IPS-20b (cell line): ENCODE measurements around the gene ROR2.
"Not testable (repeated sequence)": the region's sequence is repeated elsewhere in the genome, so short reads cannot be mapped to it uniquely, and the experiment has no call there.

ENCODE experiments used
- H3K27ac ChIP-seq: one replicate; pipeline ENCODE4 v1.5.1; 2013; ENCODE audit warnings: low read length
- H3K27me3 ChIP-seq: 2 replicates; pipeline ENCODE4 v1.6.1; 2013; ENCODE audit warnings: mild to moderate bottlenecking, low read length, inconsistent platforms; ENCODE audit not compliant: insufficient read depth
- H3K36me3 ChIP-seq: 2 replicates; pipeline ENCODE4 v1.6.1; 2013; ENCODE audit warnings: low read depth, mild to moderate bottlenecking, inconsistent platforms, low read length, moderate library complexity; ENCODE audit not compliant: insufficient read depth
- H3K4me1 ChIP-seq: 2 replicates; pipeline ENCODE4 v1.6.1; 2013; ENCODE audit warnings: mild to moderate bottlenecking, control low read depth, inconsistent platforms, low read length, moderate library complexity; ENCODE audit not compliant: insufficient read depth
- H3K4me3 ChIP-seq: 2 replicates; pipeline ENCODE4 v1.5.1; 2013; ENCODE audit warnings: mild to moderate bottlenecking, low read length, inconsistent platforms
- H3K9ac ChIP-seq: 2 replicates; pipeline ENCODE4 v1.6.1; 2013; ENCODE audit warnings: low read depth, mild to moderate bottlenecking, inconsistent platforms, low read length, moderate library complexity
- H3K9me3 ChIP-seq: 2 replicates; pipeline ENCODE4 v1.6.1; 2013; ENCODE audit warnings: mild to moderate bottlenecking, low read depth, low read length, inconsistent platforms; ENCODE audit not compliant: insufficient read depth

ROR2 gene

GRCh38 chr9:91797517-91797916, 152.5 kb downstream of the ROR2 start:
- not testable (repeated sequence) for H3K4me1 ChIP-seq, H3K27ac ChIP-seq, H3K9me3 ChIP-seq, H3K27me3 ChIP-seq, H3K4me3 ChIP-seq, H3K36me3 ChIP-seq, H3K9ac ChIP-seq

GRCh38 chr9:91796516-91796915, 153.5 kb downstream of the ROR2 start:
- H3K9me3 ChIP-seq, H3K9ac ChIP-seq, H3K36me3 ChIP-seq, H3K27ac ChIP-seq, H3K27me3 ChIP-seq, H3K4me3 ChIP-seq, H3K4me1 ChIP-seq: not testable (repeated sequence)

GRCh38 chr9:91795598-91796241, 154.3 kb downstream of the ROR2 start:
- Histone ChIP-seq H3K9ac (no peak overlapping the region), H3K27ac (no peak overlapping the region), H3K4me3 (no peak overlapping the region), H3K36me3 (no peaks in the 10 kb centered on the region), H3K4me1 (no peaks in the 10 kb centered on the region), H3K9me3 (no peaks in the 10 kb centered on the region), H3K27me3 (no peaks in the 10 kb centered on the region)

GRCh38 chr9:91793371-91793770, 156.7 kb downstream of the ROR2 start:
- H3K9ac ChIP-seq, H3K36me3 ChIP-seq, H3K27me3 ChIP-seq, H3K27ac ChIP-seq, H3K9me3 ChIP-seq, H3K4me3 ChIP-seq, H3K4me1 ChIP-seq: not testable (repeated sequence)

- Histone ChIP-seq H3K9me3 (no peaks in the 10 kb centered on the region; the same call in 1 of the 2 replicates), H3K4me1 (no peaks in the 10 kb centered on the region), H3K27me3 (no peaks in the 10 kb centered on the region), H3K36me3 (no peaks in the 10 kb centered on the region), H3K27ac (no peak overlapping the region), H3K4me3 (no peak overlapping the region), H3K9ac (no peak overlapping the region)
Observed at GRCh38 chr9:91790917-91791316, 159.1 kb downstream of the ROR2 start.

- Histone ChIP-seq H3K4me3 (no peak overlapping the region), H3K4me1 (no peaks in the 10 kb centered on the region), H3K9me3 (no peaks in the 10 kb centered on the region; the same call in 1 of the 2 replicates), H3K36me3 (no peaks in the 10 kb centered on the region), H3K27me3 (no peaks in the 10 kb centered on the region), H3K27ac (no peak overlapping the region), H3K9ac (no peak overlapping the region)
Observed at GRCh38 chr9:91789941-91790340, 160.1 kb downstream of the ROR2 start.

- Histone ChIP-seq H3K4me3 (no peak overlapping the region), H3K9ac (no peak overlapping the region), H3K36me3 (no peaks in the 10 kb centered on the region; the same call in 1 of the 2 replicates), H3K27me3 (no peaks in the 10 kb centered on the region), H3K4me1 (no peaks in the 10 kb centered on the region), H3K27ac (no peak overlapping the region), H3K9me3 (no peaks in the 10 kb centered on the region; the same call in 1 of the 2 replicates)
Observed at GRCh38 chr9:91787931-91788330, 162.1 kb downstream of the ROR2 start.

GRCh38 chr9:91786132-91786896, 163.7 kb downstream of the ROR2 start:
- Histone ChIP-seq H3K9ac (no peak overlapping the region), H3K4me3 (no peak overlapping the region), H3K27ac (no peak overlapping the region), H3K27me3 (no peaks in the 10 kb centered on the region), H3K4me1 (peaks cover 7% of the 10 kb centered on the region; the same call in 1 of the 2 replicates), H3K9me3 (no peaks in the 10 kb centered on the region; the same call in 1 of the 2 replicates), H3K36me3 (no peaks in the 10 kb centered on the region; the same call in 1 of the 2 replicates)

- no peaks in the 10 kb centered on the region for H3K27me3 ChIP-seq
- H3K4me1 ChIP-seq: peaks cover 7% of the 10 kb centered on the region; the same call in 1 of the 2 replicates
- H3K36me3 ChIP-seq: no peaks in the 10 kb centered on the region; the same call in 1 of the 2 replicates
- H3K27ac ChIP-seq: no peak overlapping the region
- H3K9me3 ChIP-seq: no peaks in the 10 kb centered on the region; the same call in 1 of the 2 replicates
- H3K4me3 ChIP-seq: no peak overlapping the region
- no peak overlapping the region for H3K9ac ChIP-seq
Observed at GRCh38 chr9:91785447-91785842, 164.6 kb downstream of the ROR2 start.

GRCh38 chr9:91784673-91785446, 165.2 kb downstream of the ROR2 start:
- H3K27ac ChIP-seq: no peak overlapping the region
- H3K4me1 ChIP-seq: peaks cover 7% of the 10 kb centered on the region; the same call in 1 of the 2 replicates
- no peak overlapping the region for H3K9ac ChIP-seq
- no peak overlapping the region for H3K4me3 ChIP-seq
- H3K36me3 ChIP-seq: no peaks in the 10 kb centered on the region; the same call in 1 of the 2 replicates
- no peaks in the 10 kb centered on the region for H3K27me3 ChIP-seq
- no peaks in the 10 kb centered on the region; the same call in 1 of the 2 replicates for H3K9me3 ChIP-seq

GRCh38 chr9:91783876-91784672, 166.0 kb downstream of the ROR2 start:
- H3K9me3 ChIP-seq: no peaks in the 10 kb centered on the region; the same call in 1 of the 2 replicates
- H3K27me3 ChIP-seq: no peaks in the 10 kb centered on the region
- peaks cover 7% of the 10 kb centered on the region; the same call in 1 of the 2 replicates for H3K4me1 ChIP-seq
- H3K27ac ChIP-seq: no peak overlapping the region
- no peak overlapping the region for H3K4me3 ChIP-seq
- no peak overlapping the region for H3K9ac ChIP-seq
- no peaks in the 10 kb centered on the region; the same call in 1 of the 2 replicates for H3K36me3 ChIP-seq
